ENCODE data around the gene IFIT1B.

Gene IFIT1B

GRCh38 chr10:89362929-89363328 lies 14.9 kb upstream of the IFIT1B start:
- Histone ChIP-seq H2AFZ (ENCODE audit: insufficient read depth, low read length, poor library complexity) (no peak overlapping the region), H2AK5ac (ENCODE audit: low read length) (no peak overlapping the region), H2BK120ac (ENCODE audit: insufficient read depth, low read length, poor library complexity) (no peak overlapping the region), H4K8ac (ENCODE audit: low read depth, low read length) (no peak overlapping the region), H3K27me3 (ENCODE audit: insufficient read depth, low read length) (no peaks in the 10 kb centered on the region), H4K12ac (ENCODE audit: low read depth, low read length) (no peak overlapping the region), H3K14ac (ENCODE audit: low read length) (no peak overlapping the region), H4K91ac (ENCODE audit: low read depth, low read length) (no peak overlapping the region), H2BK5ac (ENCODE audit: low read depth, low read length, poor library complexity) (no peak overlapping the region), H3K4me3 (ENCODE audit: low read depth, low read length) (no peak overlapping the region), H3K36me3 (ENCODE audit: control insufficient read depth in 1 of 2, insufficient read depth in 2 of 2, low read length in 2 of 2) (no peaks in the 10 kb centered on the region), H3K9ac (ENCODE audit: low read length) (no peak overlapping the region), H3K4me1 (ENCODE audit: control insufficient read depth in 1 of 2, insufficient read depth in 2 of 2, low read length in 2 of 2) (no peaks in the 10 kb centered on the region), H3K4me2 (ENCODE audit: low read length) (no peak overlapping the region), H3K4ac (ENCODE audit: low read depth, low read length) (no peak overlapping the region), H3K18ac (ENCODE audit: low read length) (no peak overlapping the region), H2BK12ac (ENCODE audit: low read length) (no peak overlapping the region), H3K23ac (ENCODE audit: low read length) (no peak overlapping the region), H3K27ac (ENCODE audit: low read depth, low read length) (no peak overlapping the region), H3K9me3 (ENCODE audit: insufficient read depth, low read depth, low read length) (peaks cover 2% of the 10 kb centered on the region), H3K79me2 (ENCODE audit: control insufficient read depth, insufficient read depth, low read length, poor library complexity) (no peaks in the 10 kb centered on the region), H3K79me1 (ENCODE audit: low read length) (no peaks in the 10 kb centered on the region)
- no peak for DNase-seq

- Histone ChIP-seq H2AK5ac (ENCODE audit: low read length) (no peak overlapping the region), H2BK5ac (ENCODE audit: low read depth, low read length, poor library complexity) (no peak overlapping the region)
These were observed 14.0 kb upstream of the IFIT1B start for GRCh38 chr10:89363729-89364442.

GRCh38 chr10:89364531-89364930 lies 13.3 kb upstream of the IFIT1B start:
- no peak for DNase-seq
- WGBS (ENCODE audit: extremely low coverage, insufficient coverage, insufficient read length): no CpG with 5 or more reads among the region's 1 CpG

More at GRCh38 chr10:89363729-89364442, 14.0 kb upstream of the IFIT1B start:
- H4K12ac ChIP-seq (ENCODE audit: low read depth, low read length): no peak overlapping the region
- H2AFZ ChIP-seq (ENCODE audit: insufficient read depth, low read length, poor library complexity): no peak overlapping the region
- H3K14ac ChIP-seq (ENCODE audit: low read length): no peak overlapping the region
- H3K23ac ChIP-seq (ENCODE audit: low read length): no peak overlapping the region
- no CpG with 5 or more reads among the region's 6 CpGs for WGBS (ENCODE audit: extremely low coverage, insufficient coverage, insufficient read length)
- H3K4me1 ChIP-seq (ENCODE audit: control insufficient read depth in 1 of 2, insufficient read depth in 2 of 2, low read length in 2 of 2): no peaks in the 10 kb centered on the region
- H4K91ac ChIP-seq (ENCODE audit: low read depth, low read length): no peak overlapping the region
- no peak overlapping the region for H3K9ac ChIP-seq (ENCODE audit: low read length)
- no peaks in the 10 kb centered on the region for H3K79me2 ChIP-seq (ENCODE audit: control insufficient read depth, insufficient read depth, low read length, poor library complexity)
- H3K18ac ChIP-seq (ENCODE audit: low read length): no peak overlapping the region
- H3K9me3 ChIP-seq (ENCODE audit: insufficient read depth, low read depth, low read length): peaks cover 1% of the 10 kb centered on the region
- H3K79me1 ChIP-seq (ENCODE audit: low read length): no peaks in the 10 kb centered on the region
- no peak overlapping the region for H3K27ac ChIP-seq (ENCODE audit: low read depth, low read length)
- H3K4me2 ChIP-seq (ENCODE audit: low read length): no peak overlapping the region
- DNase-seq: no peak
- no peak overlapping the region for H3K4me3 ChIP-seq (ENCODE audit: low read depth, low read length)
- no peak overlapping the region for H2BK12ac ChIP-seq (ENCODE audit: low read length)
- no peak overlapping the region for H4K8ac ChIP-seq (ENCODE audit: low read depth, low read length)
- H3K4ac ChIP-seq (ENCODE audit: low read depth, low read length): no peak overlapping the region
- no peak overlapping the region for H2BK120ac ChIP-seq (ENCODE audit: insufficient read depth, low read length, poor library complexity)
- H3K27me3 ChIP-seq (ENCODE audit: insufficient read depth, low read length): no peaks in the 10 kb centered on the region
- H3K36me3 ChIP-seq (ENCODE audit: control insufficient read depth in 1 of 2, insufficient read depth in 2 of 2, low read length in 2 of 2): no peaks in the 10 kb centered on the region

GRCh38 chr10:89367529-89367928 lies 10.3 kb upstream of the IFIT1B start:
- Histone ChIP-seq H2BK5ac (ENCODE audit: low read depth, low read length, poor library complexity) (no peak overlapping the region), H3K18ac (ENCODE audit: low read length) (no peak overlapping the region), H3K4ac (ENCODE audit: low read depth, low read length) (no peak overlapping the region), H3K9ac (ENCODE audit: low read length) (no peak overlapping the region), H3K23ac (ENCODE audit: low read length) (no peak overlapping the region), H4K8ac (ENCODE audit: low read depth, low read length) (no peak overlapping the region), H3K27ac (ENCODE audit: low read depth, low read length) (no peak overlapping the region), H2AFZ (ENCODE audit: insufficient read depth, low read length, poor library complexity) (no peak overlapping the region), H2AK5ac (ENCODE audit: low read length) (no peak overlapping the region), H2BK12ac (ENCODE audit: low read length) (no peak overlapping the region), H3K4me2 (ENCODE audit: low read length) (no peak overlapping the region), H3K79me2 (ENCODE audit: control insufficient read depth, insufficient read depth, low read length, poor library complexity) (no peaks in the 10 kb centered on the region), H3K4me3 (ENCODE audit: low read depth, low read length) (no peak overlapping the region), H3K27me3 (ENCODE audit: insufficient read depth, low read length) (no peaks in the 10 kb centered on the region), H3K36me3 (ENCODE audit: control insufficient read depth in 1 of 2, insufficient read depth in 2 of 2, low read length in 2 of 2) (no peaks in the 10 kb centered on the region), H3K79me1 (ENCODE audit: low read length) (no peaks in the 10 kb centered on the region), H2BK120ac (ENCODE audit: insufficient read depth, low read length, poor library complexity) (no peak overlapping the region), H3K4me1 (ENCODE audit: control insufficient read depth in 1 of 2, insufficient read depth in 2 of 2, low read length in 2 of 2) (no peaks in the 10 kb centered on the region), H4K91ac (ENCODE audit: low read depth, low read length) (no peak overlapping the region), H3K14ac (ENCODE audit: low read length) (no peak overlapping the region), H4K12ac (ENCODE audit: low read depth, low read length) (no peak overlapping the region), H3K9me3 (ENCODE audit: insufficient read depth, low read depth, low read length) (no peaks in the 10 kb centered on the region)
- WGBS (ENCODE audit: extremely low coverage, insufficient coverage, insufficient read length): no CpG with 5 or more reads among the region's 4 CpGs
- no peak for DNase-seq

More at GRCh38 chr10:89364531-89364930, 13.3 kb upstream of the IFIT1B start:
- no peak overlapping the region for H3K4ac ChIP-seq (ENCODE audit: low read depth, low read length)
- no peaks in the 10 kb centered on the region for H3K9me3 ChIP-seq (ENCODE audit: insufficient read depth, low read depth, low read length)
- no peaks in the 10 kb centered on the region for H3K79me1 ChIP-seq (ENCODE audit: low read length)
- H3K79me2 ChIP-seq (ENCODE audit: control insufficient read depth, insufficient read depth, low read length, poor library complexity): no peaks in the 10 kb centered on the region
- H3K4me3 ChIP-seq (ENCODE audit: low read depth, low read length): no peak overlapping the region
- H2BK12ac ChIP-seq (ENCODE audit: low read length): no peak overlapping the region
- H3K36me3 ChIP-seq (ENCODE audit: control insufficient read depth in 1 of 2, insufficient read depth in 2 of 2, low read length in 2 of 2): no peaks in the 10 kb centered on the region
- H3K9ac ChIP-seq (ENCODE audit: low read length): no peak overlapping the region
- no peaks in the 10 kb centered on the region for H3K4me1 ChIP-seq (ENCODE audit: control insufficient read depth in 1 of 2, insufficient read depth in 2 of 2, low read length in 2 of 2)
- no peaks in the 10 kb centered on the region for H3K27me3 ChIP-seq (ENCODE audit: insufficient read depth, low read length)
- H3K4me2 ChIP-seq (ENCODE audit: low read length): no peak overlapping the region
- H4K8ac ChIP-seq (ENCODE audit: low read depth, low read length): no peak overlapping the region
- no peak overlapping the region for H2AK5ac ChIP-seq (ENCODE audit: low read length)
- H4K12ac ChIP-seq (ENCODE audit: low read depth, low read length): no peak overlapping the region
- H2AFZ ChIP-seq (ENCODE audit: insufficient read depth, low read length, poor library complexity): no peak overlapping the region
- H4K91ac ChIP-seq (ENCODE audit: low read depth, low read length): no peak overlapping the region
- H3K18ac ChIP-seq (ENCODE audit: low read length): no peak overlapping the region
- no peak overlapping the region for H3K14ac ChIP-seq (ENCODE audit: low read length)
- no peak overlapping the region for H2BK120ac ChIP-seq (ENCODE audit: insufficient read depth, low read length, poor library complexity)
- no peak overlapping the region for H3K27ac ChIP-seq (ENCODE audit: low read depth, low read length)
- H3K23ac ChIP-seq (ENCODE audit: low read length): no peak overlapping the region
- H2BK5ac ChIP-seq (ENCODE audit: low read depth, low read length, poor library complexity): no peak overlapping the region

Measured in trophoblast cell (in vitro differentiated cells and primary cell).